ENCODE measurements around the gene GALNTL6.

Gene GALNTL6

DNA sequence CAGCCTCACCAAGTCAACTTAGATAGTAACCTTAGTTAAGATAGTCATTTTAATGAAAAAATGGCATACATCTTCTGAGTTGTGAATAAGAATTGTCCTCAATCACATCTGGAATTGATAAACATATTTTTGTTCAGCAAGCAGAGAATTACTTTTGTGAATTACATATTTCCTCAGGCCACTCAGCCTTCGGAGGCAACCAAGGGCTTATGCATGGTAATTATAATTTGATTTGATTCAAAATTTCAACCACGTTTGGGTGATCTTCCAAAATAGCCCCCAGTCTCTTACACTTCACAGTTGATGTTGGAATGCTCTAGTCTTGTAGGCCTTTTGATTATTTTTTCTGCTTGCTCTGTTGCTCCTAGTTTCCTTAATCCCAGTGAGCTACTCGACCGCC is 63.4 kb downstream of the GALNTL6 start:
- no peak for DNase-seq (ENCODE audit: low read depth in 2 of 2, low spot score in 1 of 2)

DNA sequence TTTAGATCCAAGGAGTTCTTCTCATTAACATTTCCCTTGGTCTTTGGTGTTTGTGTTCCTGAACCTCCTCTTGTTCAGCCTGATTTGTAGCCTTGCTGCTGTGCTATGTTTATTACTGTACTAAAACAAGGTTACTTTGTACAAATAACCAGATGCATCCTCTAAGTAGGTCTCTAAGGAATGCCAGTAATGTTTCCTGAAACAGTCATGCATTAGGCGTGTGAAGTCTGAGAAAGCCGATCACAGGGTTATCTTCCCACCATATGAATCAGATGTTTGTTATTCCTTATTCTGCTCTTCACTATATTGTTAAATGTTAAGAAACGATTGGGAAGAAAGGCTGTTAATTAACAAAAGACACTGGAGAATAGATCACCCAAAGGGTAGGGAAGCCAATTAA is 66.9 kb downstream of the GALNTL6 start:
- no peak for DNase-seq (ENCODE audit: low read depth in 2 of 2, low spot score in 1 of 2)

DNA sequence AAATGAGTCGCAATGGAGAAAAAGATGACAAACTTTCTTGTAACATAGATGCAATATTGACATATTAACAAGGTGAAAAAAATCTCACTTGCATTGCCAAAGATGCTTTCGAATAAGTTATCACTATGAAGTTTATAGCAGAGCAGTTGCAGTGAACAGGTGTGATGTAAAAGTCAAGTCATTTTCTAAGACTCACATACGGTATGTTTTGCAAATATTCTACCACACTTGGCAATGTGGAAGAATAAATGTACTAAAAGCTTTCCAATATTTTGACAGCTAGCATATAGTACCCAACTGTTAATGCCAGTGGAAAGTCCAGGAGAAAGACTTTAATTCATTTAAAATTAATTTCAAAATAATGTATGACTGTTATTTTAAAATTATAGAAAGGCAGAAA is 76.5 kb downstream of the GALNTL6 start:
- DNase-seq (ENCODE audit: low read depth in 2 of 2, low spot score in 1 of 2), result no peak

DNA sequence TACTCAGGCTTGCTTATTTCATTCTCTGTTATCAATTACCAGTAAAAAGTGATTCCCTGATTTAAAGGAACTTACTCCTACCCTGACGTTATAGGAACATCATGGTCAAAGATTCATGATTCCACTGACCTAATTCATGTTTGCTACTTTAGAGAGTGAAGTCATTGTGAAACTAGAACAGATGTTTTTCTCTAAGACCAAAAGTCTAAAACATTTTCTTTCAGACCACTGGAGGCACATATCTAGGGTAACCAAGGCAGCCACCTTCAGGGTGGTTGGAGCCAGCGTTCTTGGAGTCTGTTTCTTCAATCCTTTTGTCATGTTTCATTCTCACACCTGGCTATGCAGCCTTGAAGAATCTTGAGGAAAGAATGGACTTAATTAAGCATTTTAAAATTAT is 77.8 kb downstream of the GALNTL6 start:
- no peak for DNase-seq (ENCODE audit: low read depth in 2 of 2, low spot score in 1 of 2)

DNA sequence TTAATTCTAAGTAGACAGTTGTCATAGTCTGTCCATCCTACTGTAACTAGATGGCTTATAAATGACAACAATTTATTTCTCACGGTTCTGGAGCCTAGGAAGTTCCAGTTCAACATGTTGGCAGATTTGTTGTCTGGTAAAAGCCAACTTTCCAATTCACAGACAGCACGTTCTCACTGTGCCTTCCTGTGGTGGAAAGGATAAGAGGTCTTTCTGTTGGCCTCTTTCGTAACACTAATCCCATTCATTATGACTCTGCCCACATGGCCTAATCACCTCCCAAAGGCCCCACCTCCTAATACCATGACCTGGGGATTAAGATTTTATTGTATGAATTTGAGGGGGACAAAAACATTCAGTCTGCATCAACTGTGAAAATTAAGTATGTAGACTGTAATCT is 83.2 kb downstream of the GALNTL6 start:
- DNase-seq (ENCODE audit: low read depth in 2 of 2, low spot score in 1 of 2), result no peak

DNA sequence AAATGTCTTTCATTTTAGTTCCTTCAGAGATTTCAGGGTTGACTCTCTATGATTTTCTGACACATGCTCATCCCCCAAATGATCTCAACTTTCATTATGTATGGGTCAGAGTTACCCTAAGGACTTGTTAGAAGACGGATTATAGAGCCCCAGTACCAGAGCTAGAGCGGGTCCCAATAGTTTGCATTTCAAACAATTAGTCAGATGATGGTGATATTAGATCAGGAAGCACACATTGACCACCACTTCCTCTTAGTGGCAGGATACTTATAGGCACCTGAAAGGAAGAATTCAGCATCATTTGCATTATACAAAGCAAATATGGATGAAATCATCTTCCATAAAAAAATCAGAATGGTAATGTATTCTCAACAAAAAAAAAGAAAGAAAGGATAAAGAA is 106.1 kb downstream of the GALNTL6 start:
- DNase-seq (ENCODE audit: low read depth in 2 of 2, low spot score in 1 of 2), result no peak

DNA sequence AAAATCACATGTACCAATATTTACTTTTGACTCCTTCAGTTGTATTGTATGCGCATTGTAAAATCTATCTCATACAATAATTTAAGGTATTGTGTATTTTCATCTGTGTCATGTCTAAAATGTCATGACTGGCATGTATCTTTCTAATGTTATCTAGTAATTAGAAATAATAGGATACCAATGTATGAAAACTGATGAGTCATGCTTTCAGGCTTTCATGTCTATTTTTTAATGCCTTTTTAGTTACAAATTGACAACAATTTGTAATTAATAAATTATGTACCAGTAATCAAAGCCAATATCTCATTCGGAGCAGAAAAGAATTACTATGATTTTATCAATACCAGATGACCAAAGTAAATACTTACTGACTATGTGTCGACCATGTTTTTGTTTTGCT is 107.7 kb downstream of the GALNTL6 start:
- no peak for DNase-seq (ENCODE audit: low read depth in 2 of 2, low spot score in 1 of 2)

DNA sequence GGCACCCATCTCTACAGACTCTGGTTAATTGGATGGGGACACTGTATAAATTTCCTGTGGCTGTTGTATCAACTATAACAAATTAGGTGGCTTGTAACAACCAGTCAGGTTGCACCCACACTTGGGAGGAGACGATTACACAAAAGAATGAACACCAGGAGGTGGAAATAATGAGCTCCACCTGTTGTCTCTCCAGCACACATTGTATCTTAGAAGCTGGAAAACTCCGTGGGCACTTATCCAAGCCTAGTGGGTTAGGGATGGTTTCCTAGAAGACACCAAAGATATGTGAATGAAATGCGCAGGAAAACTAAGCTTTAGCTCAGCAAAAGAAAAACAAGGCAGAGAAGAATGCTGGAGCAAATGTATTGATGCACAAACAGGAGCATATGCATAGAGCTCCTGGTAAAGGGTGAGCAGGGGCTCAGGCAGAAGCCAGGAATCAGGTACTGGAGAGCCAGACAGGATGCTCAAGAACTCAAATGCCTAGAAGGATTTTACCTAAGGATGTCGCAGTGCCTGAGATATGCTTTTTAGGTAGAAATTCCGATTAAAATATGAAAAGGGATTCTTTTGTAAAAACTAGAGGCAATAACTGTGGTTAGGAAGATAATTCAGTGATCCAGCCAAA is 111.7 kb downstream of the GALNTL6 start:
- DNase-seq (ENCODE audit: low read depth in 2 of 2, low spot score in 1 of 2), result no peak

DNA sequence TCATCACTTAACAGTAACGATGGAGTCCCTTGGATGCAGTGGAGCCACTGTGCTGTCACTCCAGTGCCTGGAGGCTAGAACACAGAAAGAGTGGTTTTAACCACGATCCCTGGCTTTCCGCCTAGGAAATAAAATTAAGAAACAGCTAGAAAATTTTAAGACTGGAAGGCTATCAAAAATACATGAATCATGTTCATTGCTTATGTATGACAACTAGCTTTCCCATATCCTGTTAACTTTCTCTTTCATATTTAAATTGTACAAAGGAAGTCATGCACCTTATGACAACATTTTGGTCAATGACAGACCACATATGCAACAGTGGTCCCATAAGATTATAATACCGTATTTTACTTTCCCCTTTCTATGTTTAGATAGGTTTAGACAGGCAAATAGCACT is 115.1 kb downstream of the GALNTL6 start:
- no peak for DNase-seq (ENCODE audit: low read depth in 2 of 2, low spot score in 1 of 2)

DNA sequence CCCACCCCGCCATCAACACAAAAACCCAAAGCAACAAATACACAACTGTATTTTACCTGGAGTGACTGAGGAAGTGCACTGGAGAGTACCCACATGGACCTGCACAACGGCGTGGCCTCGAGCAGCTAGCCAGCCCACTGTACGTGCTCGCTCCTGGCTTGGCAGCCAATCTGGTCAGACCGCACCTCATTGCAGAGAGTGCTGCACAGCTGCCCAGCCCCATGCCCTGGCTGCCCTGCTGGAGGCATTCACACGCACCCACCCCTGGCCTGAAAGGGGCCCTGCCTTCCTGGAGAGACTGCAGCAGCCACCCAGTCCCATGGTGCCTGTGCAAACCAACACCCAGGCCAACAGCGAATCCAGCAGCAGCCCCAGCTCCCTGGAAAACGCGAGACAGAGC is 116.3 kb downstream of the GALNTL6 start:
- no peak for DNase-seq (ENCODE audit: low read depth in 2 of 2, low spot score in 1 of 2)

DNA sequence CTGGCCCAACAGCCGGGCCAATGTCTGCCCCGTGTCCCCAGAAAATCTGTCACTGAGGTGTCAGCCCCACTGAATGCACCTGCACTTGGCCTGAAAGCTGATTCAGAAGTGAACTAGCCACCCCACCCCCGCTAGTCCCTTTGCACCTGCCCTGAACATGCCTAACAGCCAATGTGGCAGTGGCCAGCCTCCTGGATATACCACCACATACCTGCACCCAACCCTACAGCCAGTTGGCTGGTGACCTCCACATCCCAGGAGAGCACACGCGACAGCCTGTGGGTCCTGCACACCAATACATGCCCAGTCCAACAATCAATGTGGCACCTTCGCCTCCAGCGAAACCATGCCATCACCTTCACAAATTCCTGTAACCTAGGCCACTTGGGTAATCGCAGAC is 116.7 kb downstream of the GALNTL6 start:
- DNase-seq (ENCODE audit: low read depth in 2 of 2, low spot score in 1 of 2), result no peak

DNA sequence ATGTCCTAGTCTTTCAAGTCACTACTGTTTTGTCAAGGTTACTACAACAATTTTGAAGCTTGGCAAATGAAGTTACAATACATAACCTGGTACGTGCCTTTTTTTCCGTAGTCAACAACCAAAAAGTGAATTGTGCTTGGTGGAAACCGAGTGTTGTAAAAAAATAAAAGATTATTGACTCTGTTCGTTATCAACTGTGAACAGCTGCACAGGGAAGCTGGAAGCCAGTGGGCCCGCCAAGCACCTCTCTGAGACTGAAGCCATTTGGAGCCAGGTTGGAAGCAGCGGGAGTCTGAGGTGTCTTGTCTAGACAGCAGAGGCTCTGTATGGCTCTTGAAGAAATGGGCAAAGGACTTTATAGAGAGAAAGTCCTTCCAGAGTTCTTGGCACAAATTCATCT is 119.0 kb downstream of the GALNTL6 start:
- DNase-seq (ENCODE audit: low read depth in 2 of 2, low spot score in 1 of 2), result no peak

DNA sequence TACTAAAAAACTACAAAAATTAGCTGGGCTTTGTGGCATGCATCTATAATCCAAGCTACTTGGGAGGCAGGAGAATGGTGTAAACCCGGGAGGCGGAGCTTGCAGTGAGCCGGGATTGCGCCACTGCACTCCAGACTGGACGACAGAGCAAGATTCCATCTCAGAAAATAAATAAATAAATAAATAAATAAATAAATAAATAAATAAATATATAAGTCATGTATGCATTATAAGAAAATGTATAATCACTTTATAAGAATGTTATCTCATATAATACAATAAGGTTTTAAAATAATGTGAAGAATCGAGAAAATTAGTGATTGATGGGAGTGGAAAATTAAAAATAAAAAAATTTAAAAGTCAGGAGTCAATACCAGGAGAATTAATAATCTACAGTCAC is 127.5 kb downstream of the GALNTL6 start:
- no peak for DNase-seq (ENCODE audit: low read depth in 2 of 2, low spot score in 1 of 2)

DNA sequence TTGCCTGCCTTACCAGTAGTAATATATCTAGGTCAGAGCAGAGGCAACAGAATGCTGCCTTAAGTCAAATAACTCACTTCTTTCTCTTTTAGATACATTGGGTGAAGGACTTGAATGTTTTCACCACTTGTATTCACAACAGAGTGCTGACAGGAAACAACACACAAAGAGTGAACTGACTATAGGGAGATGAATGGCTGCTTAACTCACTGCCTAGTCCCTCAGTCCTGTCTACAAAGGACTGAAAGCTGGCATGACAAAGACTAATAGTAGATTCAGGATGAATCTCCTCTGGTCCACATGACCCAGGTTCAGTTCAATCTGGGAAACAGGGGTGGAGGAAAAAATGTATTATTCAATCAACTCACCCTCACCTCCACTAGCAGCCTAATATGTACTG is 134.2 kb downstream of the GALNTL6 start:
- no peak for DNase-seq (ENCODE audit: low read depth in 2 of 2, low spot score in 1 of 2)

DNA sequence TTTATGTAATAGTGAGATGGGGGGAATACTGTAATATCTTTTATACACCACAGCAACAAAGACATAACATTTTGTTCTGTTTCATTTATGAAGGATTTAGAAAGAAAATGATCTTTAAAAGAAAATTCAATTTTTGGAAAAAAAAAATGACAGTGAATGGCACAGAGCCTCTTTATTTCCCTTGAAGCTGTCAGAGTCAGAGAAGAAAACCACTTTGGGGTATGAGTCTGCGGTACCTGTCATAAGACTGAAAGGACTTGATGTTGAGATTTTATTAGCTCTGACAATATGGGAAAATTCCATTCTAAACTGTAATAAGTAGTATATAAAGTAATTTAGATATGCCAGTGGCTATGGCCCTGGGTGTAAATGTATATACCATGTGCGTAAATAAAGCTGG is 134.8 kb downstream of the GALNTL6 start:
- no peak for DNase-seq (ENCODE audit: low read depth in 2 of 2, low spot score in 1 of 2)

DNA sequence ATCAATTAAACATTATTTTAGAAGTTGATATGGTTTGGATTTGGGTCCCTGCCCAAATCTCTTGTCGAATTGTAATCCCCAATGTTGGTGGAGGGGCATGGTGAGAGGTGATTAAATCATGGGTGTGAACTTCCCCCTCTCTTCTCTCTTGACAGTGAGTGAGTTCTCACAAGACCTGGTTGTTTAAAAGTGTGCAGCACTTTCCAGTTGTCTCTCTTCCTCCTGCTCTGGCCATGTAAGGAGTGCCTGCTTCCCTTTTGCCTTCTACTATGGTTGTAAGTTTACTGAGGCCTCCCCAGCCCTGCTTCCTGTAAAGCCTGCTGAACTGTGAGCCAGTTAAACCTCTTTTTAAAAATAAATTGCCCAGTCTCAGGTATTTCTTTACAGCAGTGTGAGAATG is 141.4 kb downstream of the GALNTL6 start:
- no peak for DNase-seq (ENCODE audit: low read depth in 2 of 2, low spot score in 1 of 2)

DNA sequence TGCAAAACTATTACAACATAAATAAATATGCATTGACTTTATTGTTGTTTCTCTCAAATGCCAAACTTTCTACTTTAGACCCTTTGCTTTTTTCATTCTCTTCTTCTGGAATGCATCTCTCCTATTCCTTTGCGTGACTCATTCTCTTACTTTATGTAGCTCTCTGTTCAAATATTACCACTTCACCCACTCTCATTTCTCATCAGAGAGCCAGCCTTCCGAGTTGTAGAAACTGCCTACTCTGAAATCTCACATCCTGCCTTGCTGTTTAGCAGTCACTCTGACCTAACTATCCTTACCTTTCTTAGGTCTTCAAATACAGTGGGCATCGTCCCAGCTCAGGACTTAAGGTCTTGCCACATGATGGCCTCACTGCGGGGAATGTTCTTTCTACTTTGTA is 143.5 kb downstream of the GALNTL6 start:
- no peak for DNase-seq (ENCODE audit: low read depth in 2 of 2, low spot score in 1 of 2)

DNA sequence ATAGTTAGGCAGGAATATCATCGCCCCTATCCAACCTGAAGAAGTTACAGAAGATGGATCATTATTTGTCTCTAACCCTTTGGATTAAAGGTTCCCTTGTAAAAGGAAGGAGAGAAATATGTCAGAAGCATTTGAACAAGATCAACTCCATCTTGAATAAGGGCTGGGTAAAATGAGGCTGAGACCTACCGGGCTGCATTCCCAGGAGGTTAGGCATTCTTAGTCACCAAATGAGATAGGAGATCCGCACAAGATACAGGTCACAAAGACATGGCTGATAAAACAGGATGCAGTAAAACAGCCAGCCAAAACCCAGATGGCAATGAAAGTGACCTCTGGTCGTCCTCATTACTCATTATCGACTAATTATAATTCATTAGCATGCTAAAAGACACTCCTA is 148.9 kb downstream of the GALNTL6 start:
- DNase-seq (ENCODE audit: low read depth in 2 of 2, low spot score in 1 of 2), result no peak

DNA sequence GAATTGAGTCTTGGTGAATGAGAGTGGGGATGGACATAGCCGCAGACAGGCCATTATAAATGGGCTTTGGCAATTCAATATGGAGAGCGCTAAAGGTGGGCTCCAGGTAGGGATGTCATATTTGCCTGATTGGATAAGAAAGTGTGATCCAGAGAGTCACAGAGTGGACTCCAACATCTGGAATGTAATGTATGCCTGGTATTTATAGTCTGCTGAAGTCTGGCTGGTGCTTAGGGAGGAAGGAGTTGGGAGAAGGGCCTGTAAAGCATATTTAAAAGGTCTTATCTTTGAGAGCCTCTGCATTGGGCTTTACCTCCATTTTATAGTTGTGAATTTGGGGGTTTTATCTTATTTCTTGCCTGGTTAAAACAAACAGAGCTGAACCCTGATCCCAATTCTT is 153.2 kb downstream of the GALNTL6 start:
- no peak for DNase-seq (ENCODE audit: low read depth in 2 of 2, low spot score in 1 of 2)

DNA sequence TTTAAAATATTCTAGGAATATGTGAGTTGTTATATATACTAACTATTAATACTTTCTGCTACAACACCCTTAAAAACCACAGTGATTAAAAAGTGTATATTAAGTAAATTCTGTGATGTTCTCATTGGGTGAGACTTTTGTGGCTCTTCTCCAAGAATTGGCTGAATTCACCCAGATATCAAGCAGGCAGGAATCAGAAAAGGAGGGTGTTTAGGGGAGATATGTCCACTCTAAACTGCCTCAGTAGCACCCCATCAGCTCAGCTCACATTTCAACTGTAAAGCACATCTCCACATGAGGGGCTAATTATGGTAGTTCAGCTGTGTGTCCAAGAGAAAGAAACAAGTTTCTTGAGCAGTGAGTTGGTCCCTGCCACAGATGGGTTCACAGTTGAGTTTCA is 165.0 kb downstream of the GALNTL6 start:
- DNase-seq (ENCODE audit: low read depth in 2 of 2, low spot score in 1 of 2), result no peak

DNA sequence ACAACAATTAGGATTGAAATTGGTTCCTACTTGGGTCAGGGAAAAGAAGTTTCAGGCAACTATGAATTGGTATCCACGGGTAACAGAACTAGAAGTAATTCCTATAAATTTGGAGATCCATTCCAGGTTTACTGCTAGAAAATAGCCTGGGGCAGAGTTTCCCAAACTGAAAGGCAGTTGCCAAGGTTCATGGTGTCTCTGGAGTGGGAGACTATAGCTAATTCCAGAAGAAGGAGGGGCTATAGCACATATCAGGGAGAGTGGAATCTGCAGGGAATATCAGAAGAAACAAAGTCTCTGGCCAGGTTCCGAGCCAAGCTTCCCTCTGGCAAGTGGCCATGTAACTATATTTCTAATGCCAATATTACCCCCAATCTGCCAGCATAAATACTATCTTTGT is 166.3 kb downstream of the GALNTL6 start:
- DNase-seq (ENCODE audit: low read depth in 2 of 2, low spot score in 1 of 2), result no peak

DNA sequence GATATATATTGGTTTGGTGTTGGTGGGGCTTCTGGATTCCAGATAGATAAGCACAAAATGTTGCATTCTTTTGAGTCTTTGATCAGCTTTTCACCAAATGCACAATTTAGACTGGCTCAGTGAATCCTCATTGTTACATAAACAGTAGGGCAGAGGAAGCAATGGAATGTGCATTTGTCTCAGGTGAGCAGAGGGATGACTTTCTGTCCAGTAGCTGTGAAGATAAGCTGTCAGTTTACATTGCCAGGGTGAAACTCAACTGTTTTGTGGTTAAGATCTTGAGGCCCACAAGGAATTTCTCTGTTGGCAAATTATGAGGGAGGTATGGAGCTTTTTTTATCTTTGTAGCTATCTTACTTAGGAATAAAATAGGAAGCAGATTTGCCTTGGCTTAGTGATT is 168.0 kb downstream of the GALNTL6 start:
- DNase-seq (ENCODE audit: low read depth in 2 of 2, low spot score in 1 of 2), result no peak

DNA sequence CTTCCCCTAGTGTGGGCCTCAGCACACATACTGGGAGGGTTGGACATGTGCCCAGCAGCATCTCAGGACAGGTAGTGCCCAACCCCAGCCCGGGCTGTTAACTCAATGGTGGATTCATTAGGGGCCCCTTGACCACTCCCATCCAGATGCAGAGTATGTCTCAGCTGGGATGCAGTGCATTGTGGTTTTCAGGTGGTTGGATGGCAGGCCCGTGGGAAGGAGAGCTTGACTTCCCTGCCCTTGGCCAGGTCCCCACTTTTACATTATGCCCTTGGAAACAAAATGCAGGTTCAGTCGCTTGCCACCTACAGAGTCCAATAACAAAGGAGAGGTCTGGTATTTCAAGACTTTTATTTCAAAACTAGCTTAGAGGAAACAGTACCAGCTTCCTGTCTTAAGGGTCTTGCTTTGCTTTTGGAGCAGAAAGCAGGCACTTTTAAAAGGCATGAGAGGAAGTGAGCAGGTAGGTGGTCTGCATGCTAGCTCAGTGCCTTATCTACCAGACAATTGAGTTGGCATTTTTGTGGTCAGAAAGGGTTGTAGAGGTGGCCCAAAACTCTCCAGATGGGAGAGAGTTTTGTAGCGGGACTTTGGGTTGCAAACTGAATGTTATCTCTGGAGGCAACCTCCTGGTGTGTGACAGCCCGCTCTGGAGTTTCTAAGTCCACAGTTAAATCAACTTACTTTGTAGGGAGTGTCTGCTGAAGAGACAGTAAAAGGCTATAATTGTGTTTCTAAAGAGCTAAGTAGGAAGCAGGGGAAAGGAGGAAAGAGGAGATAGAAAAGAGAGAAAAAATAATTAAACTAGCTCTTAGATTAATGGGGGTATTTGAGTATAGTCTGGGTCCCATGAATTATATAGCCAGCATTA is 171.0 kb downstream of the GALNTL6 start:
- DNase-seq (ENCODE audit: low read depth in 2 of 2, low spot score in 1 of 2), result no peak
